ENCODE measurements around the gene PSMA1. TPM values are rescaled to one million over a fixed set of nuclear protein-coding genes. Genes with fewer than 3 reads are reported as not detected.

PSMA1 gene
- total RNA-seq, 1 donor: 119 TPM

Small RNA genes within 50 kb of the gene (small RNA-seq; reads per million reads assigned to genes)
- not detected for gene RNU7-49P

Other genes starting within 250 kb of the PSMA1 start
- 2.2 TPM for gene RRAS2, start 161.2 kb downstream of the PSMA1 start, total RNA-seq
- 59.0 TPM for gene COPB1, start 20.6 kb downstream of the PSMA1 start, total RNA-seq
- gene PDE3B, start 123.4 kb upstream of the PSMA1 start, total RNA-seq: 2.4 TPM